Measurements from ENCODE around the gene SELENOO.

Gene SELENOO

GRCh38 chr22:50216684-50217520 is 16.1 kb downstream of the SELENOO start:
- no peak for DNase-seq (ENCODE audit: low read depth in 2 of 2)

- DNase-seq (ENCODE audit: low read depth in 2 of 2): no peak
Measured at GRCh38 chr22:50217543-50218152, 16.8 kb downstream of the SELENOO start.

DNA sequence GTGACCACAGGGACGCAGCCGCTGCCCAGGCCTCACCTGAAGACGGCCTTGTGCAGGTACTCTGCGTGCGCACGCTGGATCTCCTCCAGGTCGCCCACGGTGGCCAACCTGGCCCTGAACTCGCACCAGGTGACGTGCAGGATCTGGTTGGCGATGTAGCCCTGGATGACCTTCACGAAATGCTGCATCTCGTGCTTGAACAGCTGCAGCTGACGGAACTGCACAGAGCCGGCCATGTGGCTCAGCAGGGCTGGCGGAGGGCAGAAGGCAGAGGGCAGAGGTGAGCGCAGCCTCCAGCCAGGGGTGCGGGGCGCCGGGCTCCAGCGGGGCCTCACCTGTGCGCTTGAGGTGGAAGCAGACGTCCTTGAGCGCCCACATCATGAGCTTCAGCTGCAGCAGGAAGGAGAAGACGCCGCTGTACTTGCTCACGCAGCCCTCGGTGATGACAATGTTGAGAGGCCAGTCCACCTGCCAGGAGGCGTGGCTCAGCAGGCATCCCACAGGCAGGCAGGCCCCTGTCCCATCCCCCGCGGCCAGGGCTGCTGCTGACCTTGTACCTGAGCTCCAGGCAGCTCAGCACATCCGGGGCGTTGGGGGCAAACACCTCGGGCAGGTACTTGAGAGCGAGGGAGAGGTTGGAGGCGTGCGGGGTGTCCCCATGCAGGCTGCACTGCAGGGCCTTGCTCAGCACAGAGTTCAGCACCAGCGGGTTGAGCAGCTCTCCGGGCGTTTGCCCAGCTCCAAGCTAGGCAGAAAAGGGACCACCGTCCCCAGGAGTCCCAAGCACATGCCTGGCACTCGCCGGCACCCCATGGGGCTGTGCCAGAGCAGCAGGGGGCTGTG is 17.6 kb downstream of the SELENOO start:
- DNase-seq (ENCODE audit: low read depth in 2 of 2): no peak

- DNase-seq (ENCODE audit: low read depth in 2 of 2): no peak
Measured at GRCh38 chr22:50218996-50219727, 18.4 kb downstream of the SELENOO start.

- DNase-seq (ENCODE audit: low read depth in 2 of 2): no peak
Measured at GRCh38 chr22:50219800-50220602, 19.2 kb downstream of the SELENOO start.

DNA sequence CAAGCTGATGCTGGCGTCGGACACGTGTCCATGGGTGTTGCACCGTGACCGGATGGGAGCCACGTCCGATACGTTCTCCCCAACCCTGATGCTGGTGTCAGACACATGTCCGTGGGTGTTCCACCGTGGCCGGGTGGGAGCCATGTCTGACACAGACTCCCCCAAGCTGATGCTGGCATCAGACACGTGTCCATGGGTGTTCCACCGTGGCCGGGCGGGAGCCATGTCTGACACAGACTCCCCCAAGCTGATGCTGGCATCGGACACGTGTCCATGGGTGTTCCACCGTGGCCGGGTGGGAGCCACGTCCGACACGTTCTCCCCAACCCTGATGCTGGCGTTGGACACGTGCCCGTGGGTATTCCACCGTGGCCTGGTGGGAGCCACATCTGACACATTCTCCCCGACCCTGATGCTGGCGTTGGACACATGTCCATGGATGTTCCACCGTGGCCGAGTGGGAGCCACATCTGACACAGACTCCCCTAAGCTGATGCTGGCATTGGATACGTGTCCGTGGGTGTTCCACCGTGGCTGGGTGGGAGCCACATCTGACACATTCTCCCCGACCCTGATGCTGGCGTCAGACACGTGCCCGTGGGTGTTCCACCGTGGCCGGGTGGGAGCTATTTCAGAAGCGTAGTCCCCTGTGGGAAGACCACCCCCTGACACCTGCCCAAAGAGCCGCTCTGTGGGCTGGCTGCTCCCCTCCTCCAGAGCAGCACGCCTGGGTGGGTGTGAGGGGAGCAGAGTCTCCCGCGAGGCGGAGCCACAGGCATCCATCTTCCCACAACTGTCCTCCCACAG is 20.0 kb downstream of the SELENOO start:
- no peak for DNase-seq (ENCODE audit: low read depth in 2 of 2)

- DNase-seq (ENCODE audit: low read depth in 2 of 2): no peak
Measured at GRCh38 chr22:50221410-50222300, 20.8 kb downstream of the SELENOO start.

DNA sequence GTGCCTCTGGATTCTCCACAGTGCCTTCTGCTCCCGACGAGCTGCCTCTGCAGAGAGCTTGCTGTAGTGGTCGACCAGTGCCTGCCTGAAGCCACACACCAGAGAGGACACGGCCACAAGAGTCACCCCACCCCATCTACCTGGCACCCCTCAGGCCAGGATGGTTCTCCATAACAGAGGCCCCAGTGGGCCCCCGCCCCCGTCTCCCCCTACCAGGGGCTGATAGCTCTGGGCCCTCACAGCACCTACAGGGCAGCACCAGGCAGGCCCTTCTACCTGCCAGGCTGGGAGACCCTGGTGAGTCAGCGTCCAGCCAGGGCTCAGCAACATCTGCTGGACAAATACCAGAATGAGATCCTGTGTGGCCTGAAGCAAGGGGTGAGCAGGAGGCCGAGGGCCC is 21.7 kb downstream of the SELENOO start:
- DNase-seq (ENCODE audit: low read depth in 2 of 2): no peak

DNA sequence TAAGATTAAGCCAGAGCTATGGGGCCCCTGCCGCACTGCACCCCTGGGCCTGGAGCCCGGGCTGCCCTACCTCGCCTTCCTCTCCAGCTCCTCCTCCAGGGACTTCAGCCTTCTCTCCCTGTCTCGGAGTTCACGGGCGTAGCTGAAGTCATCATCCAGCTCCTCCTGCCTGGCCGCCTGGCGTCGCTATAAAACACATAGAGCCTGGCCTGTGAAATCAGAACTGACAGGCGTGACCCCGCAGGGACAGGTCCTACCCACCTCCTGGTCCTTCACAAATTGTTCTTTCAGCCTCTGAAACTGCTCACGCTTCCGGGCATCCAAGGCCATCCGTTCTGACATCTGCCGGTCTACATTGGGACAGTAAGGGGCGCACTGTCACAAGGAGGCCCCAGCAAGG is 23.3 kb downstream of the SELENOO start:
- DNase-seq (ENCODE audit: low read depth in 2 of 2): no peak

GRCh38 chr22:50225200-50225969 is 24.6 kb downstream of the SELENOO start:
- no peak for DNase-seq (ENCODE audit: low read depth in 2 of 2)

GRCh38 chr22:50226063-50226874 is 25.5 kb downstream of the SELENOO start:
- no peak for DNase-seq (ENCODE audit: low read depth in 2 of 2)

DNA sequence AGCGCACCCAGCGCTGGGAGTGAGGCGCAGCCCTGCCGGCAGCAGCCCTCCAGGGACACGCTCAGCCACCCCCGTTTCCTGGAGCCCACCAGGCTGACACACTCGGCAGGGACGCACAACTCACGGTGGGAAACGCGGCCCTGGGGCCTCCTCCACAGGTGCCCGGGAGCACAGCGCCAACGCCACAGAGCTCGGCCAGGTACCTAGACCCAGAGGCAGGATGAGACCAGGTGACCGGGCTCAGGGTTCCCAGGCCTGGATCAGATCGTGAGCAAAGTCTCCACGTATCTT is 26.0 kb downstream of the SELENOO start:
- DNase-seq (ENCODE audit: low read depth in 2 of 2): no peak

- DNase-seq (ENCODE audit: low read depth in 2 of 2): no peak
Measured at GRCh38 chr22:50227579-50228215, 26.9 kb downstream of the SELENOO start.

DNA sequence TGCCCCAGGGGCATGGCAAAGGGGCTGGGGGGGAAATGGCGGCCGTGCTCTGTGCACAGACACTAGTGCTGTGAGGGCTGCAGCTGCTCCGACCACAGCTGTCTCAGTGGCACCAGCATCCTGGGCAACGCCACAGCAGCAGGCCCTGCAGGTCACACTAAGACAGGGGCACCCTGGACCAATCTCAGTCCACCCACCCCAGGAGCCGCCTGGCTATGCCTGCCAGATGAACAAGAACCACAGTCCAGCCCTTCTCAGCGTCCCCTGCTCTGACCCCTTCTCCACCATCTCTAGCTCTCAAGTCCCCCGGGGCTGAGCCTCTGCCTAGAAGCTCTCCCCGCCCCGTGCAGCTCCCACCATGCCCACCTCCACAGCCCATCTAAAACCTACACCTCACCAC is 27.6 kb downstream of the SELENOO start:
- no peak for DNase-seq (ENCODE audit: low read depth in 2 of 2)

DNA sequence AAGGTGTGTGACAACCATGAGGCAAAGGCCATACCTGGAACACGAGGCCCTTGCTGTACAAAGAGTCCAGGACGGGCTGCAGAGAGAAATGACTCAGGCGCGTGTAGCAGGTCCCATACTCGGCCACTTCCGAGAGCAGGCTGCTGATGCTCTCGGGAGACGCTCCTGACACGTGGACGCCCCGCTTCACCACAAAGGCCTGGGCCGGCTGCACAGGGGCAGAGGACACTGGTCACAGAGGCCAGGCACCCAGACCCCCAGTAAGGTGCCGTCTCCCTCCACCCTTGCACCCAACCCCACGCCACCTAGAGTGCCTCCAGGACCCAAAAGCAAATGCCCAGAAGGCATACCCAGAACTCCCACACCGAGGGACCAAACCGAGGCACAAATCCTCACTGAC is 28.6 kb downstream of the SELENOO start:
- DNase-seq (ENCODE audit: low read depth in 2 of 2): no peak

GRCh38 chr22:50232481-50233151 is 31.8 kb downstream of the SELENOO start:
- DNase-seq (ENCODE audit: low read depth in 2 of 2): no peak

DNA sequence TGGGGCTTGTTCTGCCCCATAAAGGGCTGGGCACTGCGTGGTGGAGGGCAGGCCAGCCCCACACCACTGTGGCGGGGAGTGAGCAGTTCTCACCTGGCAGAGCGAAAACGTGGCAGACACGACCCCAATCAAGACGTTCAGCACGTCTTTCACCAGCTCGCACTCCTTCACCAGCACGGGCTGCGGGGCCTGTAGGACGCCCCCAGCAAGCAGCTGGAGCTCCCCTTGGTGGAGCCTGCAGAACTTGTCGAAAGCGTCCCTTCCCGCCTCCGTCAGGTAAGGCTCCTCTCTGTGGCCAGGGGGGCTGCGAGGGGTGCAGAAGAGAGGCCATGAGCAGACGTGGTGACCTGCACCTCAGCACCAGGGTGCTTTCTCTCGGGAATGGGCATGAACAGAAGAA is 32.4 kb downstream of the SELENOO start:
- no peak for DNase-seq (ENCODE audit: low read depth in 2 of 2)
